GM19463 (cell line): ENCODE measurements around the gene FTCD.
"Not testable (repeated sequence)": the region's sequence is repeated elsewhere in the genome, so short reads cannot be mapped to it uniquely, and the experiment has no call there.

Experiments
- ATAC-seq: cut with Tn5 transposase; IDR thresholded peaks from one replicate; pipeline ENCODE4 v1.9.1; 2021; ENCODE audit warnings: mild to moderate bottlenecking, moderate library complexity; ENCODE audit not compliant: unreplicated experiment

The FTCD gene

GRCh38 chr21:46171996-46172862, 16.9 kb upstream of the FTCD start:
- no peak for ATAC-seq

- no peak for ATAC-seq
These were observed 16.2 kb upstream of the FTCD start for GRCh38 chr21:46171585-46171984.

- not testable (repeated sequence) for ATAC-seq
These were observed 15.2 kb upstream of the FTCD start for GRCh38 chr21:46170436-46171193.

- ATAC-seq, result no peak
These were observed 13.4 kb upstream of the FTCD start for GRCh38 chr21:46168659-46169386.

- no peak for ATAC-seq
These were observed 12.9 kb upstream of the FTCD start for GRCh38 chr21:46168238-46168637.

- no peak for ATAC-seq
These were observed 9.7 kb upstream of the FTCD start for GRCh38 chr21:46165098-46165497.

- ATAC-seq, result no peak
These were observed 8.0 kb upstream of the FTCD start for GRCh38 chr21:46163380-46163779.

GRCh38 chr21:46161633-46162592, 6.5 kb upstream of the FTCD start:
- ATAC-seq, result no peak

GRCh38 chr21:46160907-46161632, 5.7 kb upstream of the FTCD start:
- ATAC-seq, result no peak

GRCh38 chr21:46160657-46160906, 5.2 kb upstream of the FTCD start:
- no peak for ATAC-seq

GRCh38 chr21:46159841-46160656, 4.7 kb upstream of the FTCD start:
- no peak for ATAC-seq

GRCh38 chr21:46159390-46159789, 4.0 kb upstream of the FTCD start:
- no peak for ATAC-seq

- no peak for ATAC-seq
These were observed 3.4 kb upstream of the FTCD start for GRCh38 chr21:46158666-46159300.

- no peak for ATAC-seq
These were observed 2.6 kb upstream of the FTCD start for GRCh38 chr21:46157987-46158451.

- no peak for ATAC-seq
These were observed 2.1 kb upstream of the FTCD start for GRCh38 chr21:46157396-46157986.

GRCh38 chr21:46156678-46157077, 1.3 kb upstream of the FTCD start:
- no peak for ATAC-seq

GRCh38 chr21:46156378-46156645, 933 bp upstream of the FTCD start:
- ATAC-seq, result no peak

- no peak for ATAC-seq
These were observed 345 bp downstream of the FTCD start for GRCh38 chr21:46154955-46155513.
